NCI-H1436 treated with DMSO at 0.1 percent for 48 hours (cell line): ENCODE data around the gene SETD7.

Experiments
- DNase-seq: peaks from one replicate; lab custom pipeline; 2025; lab: John Stamatoyannopoulos, UW

SETD7 gene

DNA sequence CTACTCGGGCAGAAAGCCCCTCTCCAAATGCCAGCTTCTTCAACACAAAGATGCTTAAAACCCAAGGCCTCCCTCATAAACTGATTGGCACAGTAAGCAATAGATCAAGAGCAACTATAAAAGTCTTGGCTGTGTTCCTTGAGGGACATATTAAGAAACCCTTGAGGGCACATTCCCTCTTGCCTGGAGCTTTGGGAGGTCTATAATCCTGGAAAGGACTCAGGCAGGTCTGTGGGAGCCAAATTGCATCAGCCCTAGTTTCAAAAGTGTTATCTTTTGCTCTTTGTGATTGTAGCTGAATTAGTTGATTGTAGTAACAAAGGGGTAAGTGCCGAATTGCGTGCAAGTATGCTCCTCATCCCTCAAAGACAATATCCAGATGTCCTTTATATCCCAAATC is 18.6 kb upstream of the SETD7 start:
- no peak for DNase-seq

DNA sequence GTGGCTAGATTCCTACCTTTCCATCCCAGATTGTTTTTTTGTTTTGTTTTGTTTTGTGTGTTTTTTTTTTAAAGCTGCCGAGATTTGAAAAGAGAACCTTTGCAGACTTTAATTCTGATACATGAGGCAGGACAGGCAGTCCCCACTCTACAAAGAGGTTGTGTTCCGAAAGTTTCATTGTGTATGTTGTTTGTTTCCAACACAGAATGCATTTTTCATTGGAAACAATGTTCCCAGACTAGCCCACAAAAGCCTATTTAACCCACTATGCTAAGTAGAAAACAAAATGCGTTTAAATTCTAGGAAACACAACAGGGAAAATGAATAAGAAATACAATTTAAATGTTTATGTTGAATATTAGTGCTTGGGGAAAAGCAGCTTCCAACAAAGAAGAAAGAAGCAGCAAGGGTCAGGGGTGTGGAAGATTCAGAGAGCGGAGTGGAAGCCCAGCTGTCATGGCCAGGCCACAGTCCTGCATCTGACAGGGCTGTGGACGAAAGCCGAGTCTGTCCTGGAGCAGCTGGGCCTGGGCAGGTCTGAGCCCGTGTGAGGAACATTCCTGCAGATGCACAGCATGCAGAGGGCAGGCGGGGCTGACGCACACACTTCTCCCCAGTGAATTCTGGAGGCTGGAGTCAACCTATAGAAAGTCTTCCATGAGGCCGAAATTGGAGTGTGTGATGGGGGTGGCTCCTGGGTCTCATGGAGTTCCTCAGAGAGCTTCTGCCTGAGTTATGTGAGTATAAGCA is 12.4 kb upstream of the SETD7 start:
- DNase-seq = no peak

DNA sequence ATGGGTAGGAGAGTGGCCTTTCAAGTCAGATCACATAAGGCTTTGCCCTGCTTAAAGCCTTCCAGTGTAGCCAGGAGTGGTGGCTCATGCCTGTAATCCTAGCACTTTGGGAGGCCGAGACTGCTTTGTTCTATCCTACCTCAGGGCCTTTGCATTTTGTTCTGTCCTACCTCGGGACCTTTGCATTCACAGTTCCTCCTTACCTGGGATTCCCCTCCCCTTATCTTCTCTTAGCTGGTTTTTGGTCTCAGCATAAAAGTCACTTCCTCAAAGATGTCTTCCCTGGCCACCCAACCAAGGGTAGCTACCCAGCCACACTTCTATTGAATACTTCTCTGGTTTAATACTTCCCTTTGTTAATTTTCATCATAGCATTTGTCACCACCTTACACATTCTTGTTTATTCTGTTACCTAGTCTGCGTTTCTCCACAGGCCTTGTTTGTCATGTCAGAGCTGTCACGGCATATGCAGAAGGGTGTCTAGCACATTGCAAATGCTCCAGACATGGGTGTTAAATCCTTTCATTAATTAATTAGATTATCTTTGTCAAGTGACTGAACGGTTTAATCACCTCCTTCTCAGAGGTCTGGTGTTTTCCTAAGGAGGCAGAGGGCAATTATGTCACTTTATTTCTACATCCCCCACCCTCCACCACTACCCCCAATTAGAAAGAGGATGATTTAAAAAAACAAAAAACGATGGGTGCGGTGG is 11.3 kb upstream of the SETD7 start:
- no peak for DNase-seq

DNA sequence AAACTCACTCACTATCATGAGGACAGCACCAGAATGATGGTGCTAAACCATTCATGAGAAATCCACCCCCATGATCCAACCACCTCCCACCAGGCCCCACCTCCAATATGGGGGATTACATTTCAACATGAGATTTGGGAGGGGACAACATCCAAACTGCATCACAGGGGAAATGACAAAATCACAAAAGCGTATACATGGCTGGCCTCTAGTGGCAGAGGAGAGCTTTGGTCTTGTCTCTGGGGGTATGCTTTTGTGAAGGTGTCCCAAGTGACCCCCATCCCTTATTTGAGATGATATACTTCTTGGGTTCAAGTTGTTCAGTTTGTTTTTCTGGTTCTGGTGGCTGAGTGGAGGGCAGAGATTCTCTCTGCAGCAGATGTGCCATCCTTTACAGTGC is 8.5 kb upstream of the SETD7 start:
- no peak for DNase-seq

DNA sequence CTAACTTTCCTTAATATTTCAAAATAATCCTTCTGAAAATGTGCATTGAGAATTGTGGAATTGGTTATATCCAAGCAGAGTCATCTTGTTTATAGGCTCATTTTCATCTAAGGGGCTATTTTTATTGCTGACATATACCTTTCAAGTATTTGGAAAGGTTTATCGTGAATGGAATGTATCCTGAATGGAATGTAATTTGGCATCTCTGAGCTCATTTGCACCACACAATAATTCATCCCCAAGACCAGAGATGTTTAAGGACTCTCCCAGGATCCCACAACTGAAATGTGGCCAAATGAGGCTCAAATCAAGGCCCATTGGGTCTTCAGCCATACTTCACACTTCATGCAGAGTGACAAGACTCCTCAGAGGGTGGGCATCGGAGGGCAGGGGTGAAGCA is 7.5 kb upstream of the SETD7 start:
- no peak for DNase-seq

DNA sequence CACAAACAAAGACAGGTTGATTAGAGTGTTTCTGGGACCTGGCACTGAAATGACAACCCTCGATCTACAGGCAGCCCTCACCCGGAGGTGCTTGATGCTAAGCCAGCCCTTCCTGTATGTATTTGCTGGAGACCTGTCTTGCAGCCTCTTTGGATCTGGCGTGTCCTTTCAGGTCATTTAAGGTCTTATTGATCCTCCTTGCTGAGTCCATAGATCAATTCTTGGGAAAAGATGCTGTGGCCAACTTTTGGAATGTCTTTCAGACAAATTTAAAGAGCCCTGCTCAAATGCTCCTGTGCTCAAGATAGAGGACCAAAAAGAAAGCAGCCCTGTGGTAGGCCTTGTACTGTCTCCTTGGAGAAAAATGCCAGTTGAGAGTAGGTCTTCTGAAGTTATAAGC is 6.8 kb upstream of the SETD7 start:
- no peak for DNase-seq

DNA sequence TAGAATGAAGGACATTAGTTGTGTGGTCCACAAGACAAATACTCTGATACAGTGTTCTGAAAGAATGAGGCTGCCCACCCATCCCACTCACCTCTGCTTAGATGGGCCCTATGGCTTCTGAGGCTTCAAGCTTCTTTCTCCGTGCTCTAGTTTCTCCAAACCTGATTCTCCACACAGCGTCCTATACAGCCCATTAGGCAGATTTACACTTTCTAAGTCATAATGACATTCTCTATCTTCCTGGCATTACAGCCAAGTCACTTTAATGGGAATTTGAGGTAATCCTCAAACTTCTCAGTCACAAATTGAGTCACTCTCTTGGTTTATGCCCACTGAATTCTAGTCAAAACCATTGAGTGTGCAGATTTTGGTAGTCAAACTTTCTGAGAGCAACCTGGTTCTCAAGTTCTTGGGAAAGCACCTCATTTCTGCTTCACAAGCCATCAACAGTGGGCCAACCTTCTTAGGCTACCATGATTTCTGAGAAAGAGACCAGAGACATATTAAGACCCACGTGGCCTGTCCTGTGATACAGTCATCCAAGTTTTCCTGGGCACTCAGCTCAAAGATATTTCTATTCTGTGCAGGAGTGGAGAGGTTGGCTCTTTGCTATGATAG is 6.2 kb upstream of the SETD7 start:
- DNase-seq = no peak

DNA sequence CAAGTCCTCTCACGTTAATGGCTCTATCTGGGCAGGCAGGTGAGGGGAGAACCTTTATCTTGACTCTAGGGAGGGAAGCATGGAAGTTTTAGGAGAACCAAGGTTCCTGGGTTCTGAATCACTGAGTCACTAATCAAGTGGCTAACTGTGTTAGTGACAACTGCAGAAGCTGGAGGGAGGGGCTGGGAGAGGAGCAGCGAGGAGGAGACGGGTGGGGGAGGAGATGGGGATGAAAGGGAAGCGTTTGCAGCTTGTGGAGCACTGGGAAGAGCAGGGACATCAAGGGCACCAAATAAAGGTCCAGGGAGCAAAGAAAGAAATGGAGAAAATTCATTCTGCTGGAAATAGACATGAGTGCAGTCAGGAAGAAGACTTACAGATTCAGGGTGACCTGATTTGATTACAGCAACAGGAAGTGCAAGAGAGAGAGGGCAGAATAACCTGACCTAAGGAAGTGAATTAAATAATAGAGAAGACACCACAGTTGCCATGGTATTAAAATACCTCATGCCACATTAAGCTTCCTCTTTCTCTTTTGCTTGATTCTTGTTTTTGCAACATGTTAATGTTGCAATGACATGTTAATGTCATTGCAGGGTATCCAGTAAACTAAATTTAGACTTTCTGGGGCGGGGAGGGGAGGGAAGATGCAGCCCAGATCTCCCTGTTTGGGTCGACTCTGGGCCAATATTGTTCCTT is 4.5 kb upstream of the SETD7 start:
- DNase-seq = no peak

DNA sequence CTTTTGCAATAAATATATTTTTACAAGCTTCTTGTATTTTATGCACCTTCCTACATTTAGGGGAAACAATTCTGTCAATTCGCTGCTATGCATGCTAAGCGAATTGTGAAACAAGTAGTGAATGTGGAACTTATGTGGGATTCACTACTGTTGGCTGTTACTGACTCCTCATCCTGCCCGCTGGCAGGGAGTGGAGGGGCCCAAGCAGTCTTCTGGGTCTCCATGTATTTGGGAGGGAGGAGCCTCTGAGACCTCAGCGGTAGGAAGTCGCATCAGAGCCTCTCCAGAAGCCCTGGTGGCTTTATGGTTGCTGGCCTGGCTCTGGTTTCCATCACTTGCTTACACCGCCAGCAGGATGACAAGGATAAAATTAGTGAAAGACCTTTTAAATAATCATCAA is 3.7 kb upstream of the SETD7 start:
- no peak for DNase-seq

DNA sequence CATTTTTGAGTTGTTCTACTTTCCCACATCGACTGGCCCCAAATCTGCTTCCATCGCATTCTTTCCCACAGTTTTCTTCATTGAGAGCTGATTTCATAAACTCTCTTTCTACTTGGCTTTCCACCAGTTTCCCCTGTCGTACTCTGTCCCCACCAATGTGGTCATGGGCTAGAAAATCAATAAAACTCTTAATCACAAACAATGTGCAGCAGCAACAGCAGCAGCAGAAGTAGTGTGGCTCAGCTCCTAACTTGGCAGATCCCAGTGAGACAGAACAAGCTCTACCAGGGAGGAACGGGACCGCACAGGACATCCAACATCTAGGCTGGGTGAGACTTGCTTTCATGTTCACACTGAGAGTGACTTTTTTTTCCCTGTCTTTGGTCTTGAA is 3.1 kb upstream of the SETD7 start:
- no peak for DNase-seq

DNA sequence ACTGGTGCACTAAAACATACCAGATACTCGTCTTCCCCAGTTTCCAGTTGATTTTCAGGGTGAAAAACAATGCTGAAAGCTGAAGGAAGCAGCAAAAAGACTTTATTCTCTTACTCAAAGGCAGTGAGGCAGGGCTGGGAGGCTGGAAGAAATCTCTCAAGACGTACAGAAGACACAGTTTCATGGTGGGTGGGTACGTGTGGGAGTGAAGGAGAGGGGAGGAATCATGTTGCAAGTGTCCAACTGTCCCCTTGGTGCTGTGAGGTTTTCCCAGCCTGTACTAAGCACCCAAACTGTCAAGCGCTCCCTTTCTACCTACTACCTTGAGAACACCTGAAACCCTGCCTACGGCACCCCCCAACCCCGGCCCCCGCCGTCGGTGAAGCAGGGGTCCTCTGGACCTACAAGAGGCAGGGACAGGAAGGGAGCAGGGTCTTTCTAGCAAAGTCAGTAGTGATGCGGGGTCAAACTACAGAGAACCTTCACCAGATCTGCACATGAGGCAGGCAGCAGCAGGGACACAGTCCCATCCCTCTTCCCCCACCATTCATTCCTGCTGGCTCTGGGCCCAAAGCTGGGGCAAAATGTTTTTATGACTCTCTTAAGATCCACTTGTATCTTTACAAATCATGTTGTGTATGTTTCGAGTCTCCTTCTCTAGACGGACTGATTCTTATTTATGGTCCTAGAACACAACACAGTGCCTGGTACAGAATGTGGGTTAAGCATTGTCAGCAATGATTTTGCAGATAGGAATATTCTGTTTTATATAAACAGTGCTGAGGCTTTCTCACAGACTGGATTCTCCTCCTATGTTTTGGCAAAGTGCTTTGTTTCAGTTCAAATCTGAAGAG is 2.4 kb upstream of the SETD7 start:
- no peak for DNase-seq

DNA sequence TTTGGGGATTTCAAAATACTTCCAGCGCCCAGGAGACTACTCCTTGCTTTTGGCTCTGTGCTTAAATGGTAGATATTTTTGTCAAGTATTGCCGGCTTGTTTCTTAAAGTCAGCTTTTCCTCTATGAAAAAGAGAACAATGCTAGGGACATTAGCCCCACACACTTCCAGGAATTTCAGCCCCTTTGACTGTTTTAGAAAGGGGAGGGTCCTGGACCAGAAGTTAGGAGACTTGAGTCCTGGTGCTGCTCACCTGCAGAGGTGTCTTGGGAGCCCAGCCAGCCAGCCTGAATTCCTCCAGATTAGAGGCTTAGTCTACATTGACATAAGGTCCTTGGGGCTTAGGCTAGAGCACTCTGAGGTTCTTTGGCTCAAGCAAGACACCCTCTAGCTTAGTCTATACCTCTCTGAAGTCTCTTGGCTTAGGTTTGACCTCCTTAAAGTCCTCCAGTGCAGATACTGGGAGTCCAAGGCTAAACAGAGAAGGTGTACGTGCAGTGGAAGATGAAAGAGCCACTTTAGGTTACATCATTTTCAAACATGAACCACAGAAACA is 1.6 kb upstream of the SETD7 start:
- DNase-seq = no peak

DNA sequence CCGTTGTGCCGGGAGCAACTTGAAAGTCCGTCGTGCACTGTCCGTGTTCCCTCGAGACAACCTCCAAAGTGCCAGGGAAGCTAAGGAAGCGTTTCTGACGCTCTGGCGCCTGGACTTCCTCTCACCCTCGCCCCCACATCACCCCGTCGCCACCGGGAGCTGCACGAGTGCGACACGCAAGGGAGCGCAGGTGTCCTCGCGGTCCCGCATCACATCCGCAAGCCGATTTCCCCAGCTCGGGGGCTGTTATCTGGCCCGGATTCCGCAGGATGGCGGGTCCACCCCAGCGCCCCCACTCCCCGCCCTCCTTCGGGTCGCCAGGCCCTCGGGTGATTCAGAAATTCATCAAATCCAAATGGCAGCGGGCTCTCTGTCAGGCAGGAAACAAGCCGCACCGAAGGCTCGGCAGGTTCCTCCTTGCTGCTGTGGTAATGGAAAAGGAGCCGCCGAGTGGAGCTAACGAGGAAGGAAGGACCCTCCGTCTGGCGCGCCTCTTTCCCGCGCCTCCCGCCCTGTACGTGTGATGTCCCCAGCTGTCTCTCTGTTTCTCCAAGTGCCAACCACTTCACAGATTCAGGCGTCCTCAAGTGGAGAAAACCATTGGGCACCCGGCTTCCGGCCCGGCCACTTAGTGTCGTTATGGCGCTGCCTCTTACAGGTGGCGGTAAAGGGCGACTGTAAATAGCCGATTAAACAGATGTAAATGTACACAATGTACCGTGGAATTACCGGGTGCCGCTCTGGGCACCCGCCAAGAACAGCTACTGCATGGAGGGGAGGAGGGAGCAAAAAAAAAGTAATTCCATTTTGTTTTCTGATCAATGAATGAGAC is 921 bp upstream of the SETD7 start:
- peak; percentile 66 for DNase-seq

DNA sequence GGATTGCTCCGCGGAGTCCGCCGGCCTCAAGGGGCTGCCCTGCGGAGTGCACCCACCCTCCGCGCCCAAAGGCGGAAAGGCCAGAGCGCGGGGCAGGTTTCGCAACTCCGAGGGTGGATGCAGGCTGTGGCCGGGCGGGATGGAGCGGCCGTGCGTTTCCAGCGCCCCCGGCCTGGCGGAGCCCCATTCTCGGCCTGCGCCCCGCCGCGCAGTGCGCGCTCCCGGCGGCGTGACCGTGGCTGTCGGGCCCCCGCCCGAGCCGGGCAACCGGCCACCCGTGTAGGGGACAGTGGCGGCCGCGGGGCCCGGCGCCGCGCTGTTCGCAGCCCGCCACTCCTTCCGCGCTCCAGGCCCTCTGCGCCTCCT is 331 bp downstream of the SETD7 start:
- no peak for DNase-seq

DNA sequence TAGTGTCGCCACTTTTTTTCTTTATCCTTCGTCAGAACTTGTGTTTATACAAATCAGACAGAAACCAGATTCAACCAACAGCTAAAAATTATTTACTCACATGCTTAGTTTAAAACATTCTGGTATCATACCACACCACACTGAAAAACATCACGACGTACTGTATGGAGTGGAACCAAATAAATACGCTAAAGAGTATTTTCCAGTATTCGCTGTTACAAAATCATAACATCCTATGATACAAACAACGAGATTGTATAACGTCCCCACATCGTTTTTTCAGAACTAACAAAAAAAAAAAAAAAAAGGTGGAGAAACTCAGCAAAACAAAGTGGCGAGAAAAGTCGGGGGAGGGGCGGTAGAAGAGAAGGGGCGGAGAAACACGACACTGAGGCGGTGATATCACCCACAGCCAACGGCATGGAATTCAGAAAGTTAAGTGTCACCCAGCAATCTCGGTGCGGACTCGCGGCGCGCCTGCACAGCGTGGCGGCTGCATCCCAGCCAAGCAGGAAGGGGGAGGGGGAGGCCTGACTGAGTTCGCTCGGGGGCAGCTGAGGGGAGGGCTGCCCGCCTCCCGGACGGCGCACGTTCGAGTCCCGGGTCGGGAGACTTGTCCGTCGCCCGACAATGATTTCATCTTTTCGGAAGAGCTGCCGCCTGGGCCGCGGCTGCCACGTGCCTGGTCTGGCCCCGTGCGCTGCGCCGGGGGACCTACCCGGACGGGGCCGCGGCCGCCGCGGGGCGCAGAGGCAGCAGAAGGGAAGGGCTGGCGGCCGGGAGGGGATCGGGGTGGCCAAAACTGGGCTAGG is 920 bp downstream of the SETD7 start:
- DNase-seq = no peak

DNA sequence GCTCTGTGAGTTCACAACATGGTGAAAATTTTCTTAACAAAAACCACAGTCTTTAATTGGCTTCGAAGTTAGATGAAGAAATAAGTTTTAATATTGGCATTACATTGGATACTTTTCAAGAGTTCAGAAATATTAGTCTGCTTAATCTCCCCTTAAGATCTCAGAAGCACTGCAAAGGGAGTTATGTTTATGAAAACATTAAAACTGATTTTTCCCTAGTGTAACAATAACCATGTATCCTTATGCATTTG is 1.5 kb downstream of the SETD7 start:
- no peak for DNase-seq

DNA sequence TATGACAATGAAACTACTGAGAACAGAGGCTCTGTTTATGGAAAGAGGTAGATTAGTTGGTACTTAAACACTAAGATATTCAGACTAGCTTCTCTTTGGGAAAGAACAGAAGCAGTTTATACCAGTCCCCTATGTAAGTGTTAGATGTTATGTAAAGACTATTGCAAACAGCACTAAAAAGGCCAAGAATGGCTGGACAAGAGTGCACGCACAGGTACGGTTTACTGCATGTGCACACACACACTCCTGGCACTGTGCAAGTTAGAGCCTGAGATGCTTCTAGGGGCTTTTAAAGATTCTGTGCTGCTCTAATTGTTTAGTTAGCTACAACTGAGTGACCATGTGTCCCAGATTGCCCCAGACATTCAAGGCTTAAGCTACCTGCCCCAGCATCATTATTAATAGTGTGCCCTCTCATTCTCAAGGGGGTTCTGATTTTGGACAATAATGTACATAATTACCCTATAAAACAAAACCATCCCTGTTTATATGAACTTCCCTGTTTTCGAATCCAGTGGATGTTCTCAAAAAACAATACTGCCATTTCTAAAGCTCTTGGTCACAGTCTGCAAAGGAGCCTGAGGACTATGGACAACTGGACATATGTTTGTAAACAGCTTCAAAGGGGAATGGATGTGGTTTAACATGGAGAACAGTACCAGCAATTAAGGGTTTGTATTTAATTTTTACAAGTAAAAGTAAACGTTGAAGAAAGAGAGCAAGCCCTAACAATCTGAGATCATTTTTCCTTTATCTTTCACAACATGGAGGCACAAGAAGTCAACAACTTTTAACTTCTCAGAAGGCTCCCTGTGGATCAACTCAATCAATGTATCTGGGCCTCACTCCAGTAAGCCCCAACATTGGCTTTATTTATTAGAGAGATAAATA is 2.0 kb downstream of the SETD7 start:
- DNase-seq = no peak

DNA sequence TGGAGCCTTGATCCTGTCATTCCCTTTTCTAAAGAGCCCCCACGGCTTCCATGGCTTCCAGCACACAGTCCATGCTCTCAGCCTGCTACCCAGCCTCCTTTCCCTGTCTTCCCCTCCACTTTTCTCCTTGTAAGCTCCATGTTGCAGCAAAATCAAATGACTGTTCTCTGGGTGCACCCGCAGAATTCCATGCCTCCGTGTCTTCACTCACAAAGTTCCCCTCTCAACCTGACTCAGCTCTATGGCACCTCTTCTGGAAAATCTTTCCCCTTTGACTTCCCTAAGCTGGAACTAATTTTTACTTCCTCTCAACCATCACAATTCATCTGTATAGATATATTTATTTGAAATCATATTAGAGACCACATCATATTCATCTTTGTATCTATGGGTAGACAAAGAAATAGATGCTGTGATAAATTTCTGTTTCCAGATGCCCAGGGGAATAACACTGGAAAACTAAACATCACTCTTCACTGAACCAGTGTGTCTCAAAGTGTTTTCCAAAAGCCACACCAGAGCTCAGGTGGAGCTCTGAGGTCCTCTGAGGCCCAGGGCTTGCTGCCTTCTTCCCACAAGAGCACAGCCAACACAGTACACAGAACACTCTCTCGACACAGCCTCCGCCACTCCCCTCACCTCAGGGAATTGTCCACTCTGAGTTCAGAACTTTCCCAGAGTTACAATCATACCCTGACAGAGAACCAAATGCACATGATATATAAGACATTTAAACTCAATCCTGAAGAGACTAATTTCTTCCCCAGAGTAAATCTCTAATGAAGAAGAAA is 3.3 kb downstream of the SETD7 start:
- DNase-seq = no peak
